ENCODE results near the gene OR2M5. TPM values are rescaled to one million over a fixed set of nuclear protein-coding genes. Genes with fewer than 3 reads are reported as not detected.

OR2M5 gene
- total and polyA plus RNA-seq, 2 of the 8 experiments (the other 6 are each of a cell fraction or from before 2014, with no cell fraction given), result not detected

DNA sequence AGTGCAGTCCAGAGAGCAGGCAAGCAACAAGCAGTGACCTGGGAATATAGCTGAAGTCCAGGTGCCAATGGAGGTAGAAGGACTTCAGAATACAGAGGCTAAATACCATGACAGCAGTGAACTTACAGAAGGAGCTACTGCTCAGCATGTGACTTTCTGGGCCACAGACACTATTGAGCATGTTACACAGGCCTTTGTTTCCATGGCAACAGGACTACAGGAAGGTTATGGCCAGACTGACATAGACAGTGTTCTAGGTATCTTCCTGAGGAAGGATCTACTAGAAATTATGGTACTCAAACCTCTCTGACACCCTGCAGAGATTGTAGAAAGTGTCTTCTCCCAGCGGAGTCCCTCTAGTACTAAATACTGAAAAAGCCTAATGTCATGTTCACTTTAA lies 11.0 kb downstream of the OR2M5 start (continued):
- TF ChIP-seq, protein P1, sequence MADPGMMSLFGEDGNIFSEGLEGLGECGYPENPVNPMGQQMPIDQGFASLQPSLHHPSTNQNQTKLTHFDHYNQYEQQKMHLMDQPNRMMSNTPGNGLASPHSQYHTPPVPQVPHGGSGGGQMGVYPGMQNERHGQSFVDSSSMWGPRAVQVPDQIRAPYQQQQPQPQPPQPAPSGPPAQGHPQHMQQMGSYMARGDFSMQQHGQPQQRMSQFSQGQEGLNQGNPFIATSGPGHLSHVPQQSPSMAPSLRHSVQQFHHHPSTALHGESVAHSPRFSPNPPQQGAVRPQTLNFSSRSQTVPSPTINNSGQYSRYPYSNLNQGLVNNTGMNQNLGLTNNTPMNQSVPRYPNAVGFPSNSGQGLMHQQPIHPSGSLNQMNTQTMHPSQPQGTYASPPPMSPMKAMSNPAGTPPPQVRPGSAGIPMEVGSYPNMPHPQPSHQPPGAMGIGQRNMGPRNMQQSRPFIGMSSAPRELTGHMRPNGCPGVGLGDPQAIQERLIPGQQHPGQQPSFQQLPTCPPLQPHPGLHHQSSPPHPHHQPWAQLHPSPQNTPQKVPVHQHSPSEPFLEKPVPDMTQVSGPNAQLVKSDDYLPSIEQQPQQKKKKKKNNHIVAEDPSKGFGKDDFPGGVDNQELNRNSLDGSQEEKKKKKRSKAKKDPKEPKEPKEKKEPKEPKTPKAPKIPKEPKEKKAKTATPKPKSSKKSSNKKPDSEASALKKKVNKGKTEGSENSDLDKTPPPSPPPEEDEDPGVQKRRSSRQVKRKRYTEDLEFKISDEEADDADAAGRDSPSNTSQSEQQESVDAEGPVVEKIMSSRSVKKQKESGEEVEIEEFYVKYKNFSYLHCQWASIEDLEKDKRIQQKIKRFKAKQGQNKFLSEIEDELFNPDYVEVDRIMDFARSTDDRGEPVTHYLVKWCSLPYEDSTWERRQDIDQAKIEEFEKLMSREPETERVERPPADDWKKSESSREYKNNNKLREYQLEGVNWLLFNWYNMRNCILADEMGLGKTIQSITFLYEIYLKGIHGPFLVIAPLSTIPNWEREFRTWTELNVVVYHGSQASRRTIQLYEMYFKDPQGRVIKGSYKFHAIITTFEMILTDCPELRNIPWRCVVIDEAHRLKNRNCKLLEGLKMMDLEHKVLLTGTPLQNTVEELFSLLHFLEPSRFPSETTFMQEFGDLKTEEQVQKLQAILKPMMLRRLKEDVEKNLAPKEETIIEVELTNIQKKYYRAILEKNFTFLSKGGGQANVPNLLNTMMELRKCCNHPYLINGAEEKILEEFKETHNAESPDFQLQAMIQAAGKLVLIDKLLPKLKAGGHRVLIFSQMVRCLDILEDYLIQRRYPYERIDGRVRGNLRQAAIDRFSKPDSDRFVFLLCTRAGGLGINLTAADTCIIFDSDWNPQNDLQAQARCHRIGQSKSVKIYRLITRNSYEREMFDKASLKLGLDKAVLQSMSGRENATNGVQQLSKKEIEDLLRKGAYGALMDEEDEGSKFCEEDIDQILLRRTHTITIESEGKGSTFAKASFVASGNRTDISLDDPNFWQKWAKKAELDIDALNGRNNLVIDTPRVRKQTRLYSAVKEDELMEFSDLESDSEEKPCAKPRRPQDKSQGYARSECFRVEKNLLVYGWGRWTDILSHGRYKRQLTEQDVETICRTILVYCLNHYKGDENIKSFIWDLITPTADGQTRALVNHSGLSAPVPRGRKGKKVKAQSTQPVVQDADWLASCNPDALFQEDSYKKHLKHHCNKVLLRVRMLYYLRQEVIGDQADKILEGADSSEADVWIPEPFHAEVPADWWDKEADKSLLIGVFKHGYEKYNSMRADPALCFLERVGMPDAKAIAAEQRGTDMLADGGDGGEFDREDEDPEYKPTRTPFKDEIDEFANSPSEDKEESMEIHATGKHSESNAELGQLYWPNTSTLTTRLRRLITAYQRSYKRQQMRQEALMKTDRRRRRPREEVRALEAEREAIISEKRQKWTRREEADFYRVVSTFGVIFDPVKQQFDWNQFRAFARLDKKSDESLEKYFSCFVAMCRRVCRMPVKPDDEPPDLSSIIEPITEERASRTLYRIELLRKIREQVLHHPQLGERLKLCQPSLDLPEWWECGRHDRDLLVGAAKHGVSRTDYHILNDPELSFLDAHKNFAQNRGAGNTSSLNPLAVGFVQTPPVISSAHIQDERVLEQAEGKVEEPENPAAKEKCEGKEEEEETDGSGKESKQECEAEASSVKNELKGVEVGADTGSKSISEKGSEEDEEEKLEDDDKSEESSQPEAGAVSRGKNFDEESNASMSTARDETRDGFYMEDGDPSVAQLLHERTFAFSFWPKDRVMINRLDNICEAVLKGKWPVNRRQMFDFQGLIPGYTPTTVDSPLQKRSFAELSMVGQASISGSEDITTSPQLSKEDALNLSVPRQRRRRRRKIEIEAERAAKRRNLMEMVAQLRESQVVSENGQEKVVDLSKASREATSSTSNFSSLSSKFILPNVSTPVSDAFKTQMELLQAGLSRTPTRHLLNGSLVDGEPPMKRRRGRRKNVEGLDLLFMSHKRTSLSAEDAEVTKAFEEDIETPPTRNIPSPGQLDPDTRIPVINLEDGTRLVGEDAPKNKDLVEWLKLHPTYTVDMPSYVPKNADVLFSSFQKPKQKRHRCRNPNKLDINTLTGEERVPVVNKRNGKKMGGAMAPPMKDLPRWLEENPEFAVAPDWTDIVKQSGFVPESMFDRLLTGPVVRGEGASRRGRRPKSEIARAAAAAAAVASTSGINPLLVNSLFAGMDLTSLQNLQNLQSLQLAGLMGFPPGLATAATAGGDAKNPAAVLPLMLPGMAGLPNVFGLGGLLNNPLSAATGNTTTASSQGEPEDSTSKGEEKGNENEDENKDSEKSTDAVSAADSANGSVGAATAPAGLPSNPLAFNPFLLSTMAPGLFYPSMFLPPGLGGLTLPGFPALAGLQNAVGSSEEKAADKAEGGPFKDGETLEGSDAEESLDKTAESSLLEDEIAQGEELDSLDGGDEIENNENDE (IDR thresholded peaks at IDR 0.05; ENCODE audit: insufficient replicate concordance, low read length), result no peak
- TF ChIP-seq PHF8 (conservative IDR thresholded peaks at IDR 0.05; ENCODE audit: low read depth, low read length) (no peak), RBBP5 (IDR thresholded peaks at IDR 0.05; ENCODE audit: borderline replicate concordance, low read depth, low read length) (no peak), KDM4A (IDR thresholded peaks at IDR 0.05; ENCODE audit: low read depth, low read length, severe bottlenecking) (no peak), JUND (IDR thresholded peaks at IDR 0.05; ENCODE audit: low read length) (no peak), EGR1 (IDR thresholded peaks at IDR 0.05; ENCODE audit: borderline replicate concordance, low read depth, low read length) (no peak), POLR2A (IDR thresholded peaks at IDR 0.05; ENCODE audit: control extremely low read depth in 1 of 2, low read depth in 2 of 2, low read length in 2 of 2) (no peak), SIX5 (IDR thresholded peaks at IDR 0.05; ENCODE audit: low read depth, low read length) (no peak), FOSL1 (IDR thresholded peaks at IDR 0.05; ENCODE audit: insufficient read depth, low read depth, low read length) (no peak), NANOG (IDR thresholded peaks at IDR 0.05; ENCODE audit: insufficient read depth, low read depth, low read length, poor library complexity, severe bottlenecking) (no peak), EP300 (IDR thresholded peaks at IDR 0.05; ENCODE audit: borderline replicate concordance in 1 of 2, low read depth in 2 of 2, low read length in 2 of 2) (no peak), NRF1 (IDR thresholded peaks at IDR 0.05; ENCODE audit: low read depth, low read length) (no peak)
